AML-193 (cell line): ENCODE results near the gene ARCN1.

ENCODE experiments used
- DNase-seq, 2 experiments: peaks; one replicate each; lab custom pipeline; 2025; lab: John Stamatoyannopoulos, UW

Gene ARCN1

DNA sequence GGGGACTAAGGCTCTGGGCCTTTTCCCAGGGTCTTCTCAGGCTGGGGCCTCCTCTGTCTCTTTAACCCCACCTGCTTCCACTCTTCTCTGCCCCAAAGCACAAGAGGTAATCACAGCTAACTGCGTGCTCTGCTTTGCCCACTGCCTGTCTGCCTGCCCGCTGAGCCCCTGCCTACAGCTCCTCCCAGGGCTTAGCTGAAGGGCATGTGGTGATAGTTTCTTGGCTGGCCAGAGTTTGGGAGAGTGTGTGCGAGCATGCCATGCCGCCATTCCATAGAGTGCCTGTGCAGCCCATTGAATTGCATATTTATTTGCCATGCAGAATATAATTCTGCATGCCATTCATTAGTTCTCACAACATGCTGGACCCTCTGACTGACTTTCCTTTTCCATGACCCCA, 67.7 kb downstream of the ARCN1 start:
- DNase-seq: no peak

- DNase-seq: no peak
These were observed 68.3 kb downstream of the ARCN1 start for GRCh38 chr11:118640332-118641154.

GRCh38 chr11:118641397-118642019, 69.3 kb downstream of the ARCN1 start:
- DNase-seq: no peak

- DNase-seq: no peak
These were observed 71.2 kb downstream of the ARCN1 start for GRCh38 chr11:118643142-118643994.

DNA sequence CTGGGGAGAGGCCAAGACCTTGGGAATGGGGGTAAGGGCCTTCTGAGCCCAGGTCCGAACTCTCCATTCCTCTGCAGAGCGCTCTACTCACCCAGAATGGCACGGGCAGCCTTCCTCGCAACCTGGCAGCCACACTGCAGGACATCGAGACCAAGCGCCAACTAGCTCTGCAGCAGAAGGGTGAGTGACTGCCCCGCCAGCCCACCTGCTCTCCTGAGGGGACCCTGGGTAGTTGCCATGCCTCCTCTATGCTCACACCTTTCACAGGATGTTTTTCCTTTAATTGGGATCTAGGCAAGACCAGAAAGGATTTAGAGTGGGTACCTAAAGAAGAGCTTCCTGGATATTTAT, 71.8 kb downstream of the ARCN1 start:
- no peak for DNase-seq

GRCh38 chr11:118644496-118644895, 72.3 kb downstream of the ARCN1 start:
- no peak for DNase-seq

- no peak for DNase-seq
These were observed 73.0 kb downstream of the ARCN1 start for GRCh38 chr11:118645066-118645715.

GRCh38 chr11:118646393-118646792, 74.2 kb downstream of the ARCN1 start:
- no peak for DNase-seq

- DNase-seq: no peak
These were observed 76.1 kb downstream of the ARCN1 start for GRCh38 chr11:118648291-118648690.

DNA sequence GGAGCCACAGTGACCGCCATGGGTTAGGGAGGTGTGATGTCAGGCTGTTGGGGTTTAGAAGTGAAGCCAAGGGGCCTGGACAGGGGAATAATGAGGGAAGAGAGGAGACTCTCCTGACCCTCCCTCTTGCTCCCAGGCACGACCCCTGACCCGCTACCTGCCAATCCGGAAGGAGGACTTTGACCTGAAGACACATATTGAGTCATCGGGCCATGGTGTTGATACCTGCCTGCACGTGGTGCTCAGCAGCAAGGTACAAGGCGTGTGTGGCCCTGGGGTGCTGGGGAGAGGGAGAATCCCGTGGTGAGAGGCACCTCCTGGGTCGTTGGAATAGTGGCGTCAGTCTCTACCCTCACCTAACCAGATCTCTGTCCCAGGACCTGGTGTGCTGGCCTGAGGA, 77.7 kb downstream of the ARCN1 start:
- no peak for DNase-seq

DNA sequence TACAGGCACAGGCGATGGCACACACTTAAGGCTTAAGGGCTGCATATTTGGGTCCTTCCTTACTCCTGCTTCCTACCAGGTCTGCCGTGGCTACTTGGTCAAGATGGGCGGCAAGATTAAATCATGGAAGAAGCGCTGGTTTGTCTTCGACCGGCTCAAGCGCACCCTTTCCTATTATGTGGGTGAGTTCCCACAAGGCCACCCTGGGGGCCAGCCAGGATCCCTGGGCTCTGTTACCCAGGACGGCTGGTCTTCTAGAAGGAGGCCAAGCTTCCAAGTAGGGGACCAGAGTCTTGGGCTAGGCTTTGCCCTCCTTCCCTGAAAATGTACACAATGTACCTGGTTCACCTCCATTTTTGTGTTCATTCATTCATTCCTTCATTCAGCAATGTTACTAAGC, 78.2 kb downstream of the ARCN1 start:
- no peak for DNase-seq

DNA sequence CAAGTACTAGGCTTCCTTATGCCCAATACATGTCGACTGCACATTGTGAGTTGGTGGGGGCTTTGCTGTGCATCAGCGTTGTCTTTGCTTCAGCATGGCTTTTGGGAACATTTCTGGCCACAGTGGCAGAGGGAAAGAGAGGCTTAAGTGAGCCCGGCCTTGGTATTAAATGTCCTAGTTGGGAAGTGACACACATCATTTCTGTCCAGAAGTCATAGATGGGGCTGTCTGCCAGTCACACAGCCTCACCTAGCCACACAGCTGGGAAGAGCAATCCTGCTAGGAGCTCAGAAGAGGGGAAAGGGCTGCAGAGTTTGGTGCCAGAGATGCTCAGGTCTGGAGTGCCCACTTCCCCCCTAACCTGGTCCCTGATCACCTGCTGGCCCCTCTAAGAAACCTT, 79.6 kb downstream of the ARCN1 start:
- DNase-seq: no peak
